Myocyte (in vitro differentiated cells): Measurements from ENCODE around the gene IL4R. TPM values are rescaled to one million over a fixed set of nuclear protein-coding genes. Genes with fewer than 3 reads are reported as not detected.

Experiments
- DNase-seq: peaks from one replicate; pipeline ENCODE4 v3.0.0-alpha.2; 2012; ENCODE audit warnings: low read depth
- total RNA-seq: library from RNA; depleted of rRNA; stranded (reverse); fragments of >200 nt; gene quantifications from 2 replicates; pipeline ENCODE4 v1.2.3, GENCODE V29; 2014

IL4R gene
- total RNA-seq, 1 donor from 2014 or later: 9.4 TPM

GRCh38 chr16:27314161-27314723 lies 468 bp downstream of the IL4R start:
- DNase-seq: peak; percentile 62

DNA sequence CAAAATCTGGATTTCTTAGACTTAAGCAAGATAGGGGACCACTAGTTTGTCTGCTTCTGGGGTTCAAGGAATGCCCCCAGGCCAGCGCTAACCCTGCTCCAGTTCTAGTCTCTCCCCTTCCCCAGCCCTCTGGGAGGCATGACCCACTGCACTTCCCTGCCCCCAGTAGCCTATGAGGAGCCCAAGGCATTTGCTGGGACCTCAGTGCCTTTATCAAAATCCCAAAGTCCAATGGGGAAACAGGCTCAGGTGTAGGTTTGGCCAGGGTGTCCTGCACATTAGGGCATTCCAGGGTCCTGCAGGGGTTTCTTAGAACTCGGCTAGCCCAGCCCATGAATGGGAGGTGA lies 1.2 kb downstream of the IL4R start:
- DNase-seq: no peak

GRCh38 chr16:27315333-27316037 lies 1.7 kb downstream of the IL4R start:
- no peak for DNase-seq

GRCh38 chr16:27316038-27316680 lies 2.4 kb downstream of the IL4R start:
- no peak for DNase-seq

- no peak for DNase-seq
These were observed 3.5 kb downstream of the IL4R start for GRCh38 chr16:27317320-27317719.

DNA sequence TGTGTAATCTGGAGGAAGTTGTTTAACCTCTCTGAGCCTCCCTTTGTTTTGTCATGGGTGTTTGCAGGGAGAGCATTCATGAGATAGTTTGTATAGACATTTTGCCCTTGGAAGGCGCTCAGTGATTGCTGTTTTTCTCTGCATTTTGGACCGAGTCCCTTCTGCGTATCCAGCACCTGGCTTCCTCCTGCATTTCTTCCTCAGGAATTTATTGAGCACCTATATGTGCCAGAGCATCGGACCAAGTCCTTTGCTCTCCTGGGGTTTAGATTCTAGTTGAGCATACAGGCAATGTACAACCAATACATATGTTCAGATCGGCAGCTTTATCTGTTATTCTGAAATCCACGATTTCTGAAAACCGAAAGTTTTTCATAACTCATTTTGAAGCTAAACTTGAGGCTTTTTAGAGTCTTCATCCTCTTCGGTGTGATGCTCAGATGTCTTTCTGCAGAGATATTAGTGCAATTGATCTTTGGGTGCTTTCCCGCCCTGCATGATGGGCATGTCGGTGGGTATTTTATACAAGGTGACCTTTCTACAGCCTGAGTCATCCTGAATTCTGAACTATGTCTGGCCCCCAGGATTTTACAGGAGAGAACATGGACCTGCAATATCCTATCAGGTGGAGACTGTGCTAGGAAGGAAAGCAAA lies 4.1 kb downstream of the IL4R start:
- DNase-seq: no peak

DNA sequence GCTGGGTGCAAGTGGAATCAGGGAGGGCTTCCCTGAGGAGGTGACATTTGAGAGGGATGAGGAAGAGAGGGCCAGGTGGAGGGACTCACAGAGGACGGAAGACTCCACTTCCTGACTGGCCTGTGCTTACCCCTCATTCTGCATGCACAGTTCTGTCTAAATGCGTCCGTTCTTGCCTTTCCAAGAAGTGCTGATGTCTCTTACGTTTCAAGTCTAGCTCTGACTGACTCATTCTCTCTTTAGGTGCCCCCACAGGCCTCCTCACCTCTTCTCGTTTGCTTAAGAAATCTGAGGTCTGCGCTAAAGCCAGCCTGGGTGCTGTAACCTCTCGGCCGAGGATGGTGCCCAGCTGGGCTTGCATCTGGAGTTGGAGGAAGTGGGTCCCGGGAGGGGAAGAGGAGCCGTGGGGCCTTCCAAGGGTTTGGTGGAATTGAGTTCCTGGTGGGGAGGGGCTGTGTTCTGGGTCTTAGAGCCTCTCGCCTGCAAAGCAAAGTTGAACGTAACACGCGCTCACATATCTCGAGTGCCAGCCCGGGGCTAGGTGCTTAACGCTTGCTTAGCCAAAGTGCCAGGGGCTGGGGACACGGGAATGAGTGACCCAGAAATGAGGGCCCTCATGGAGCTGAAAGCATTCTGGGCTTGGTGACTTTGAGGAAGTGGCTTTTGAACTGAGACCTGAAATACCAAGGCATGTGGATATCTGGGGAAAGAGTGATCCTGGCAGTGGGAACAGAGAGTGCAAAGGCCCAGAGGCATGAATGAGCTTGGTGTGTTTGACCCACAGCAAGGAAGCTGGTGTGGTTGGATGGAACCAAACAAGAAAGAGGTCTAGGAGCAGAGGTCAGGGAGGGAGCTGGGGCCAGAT lies 4.8 kb downstream of the IL4R start:
- DNase-seq: no peak

- DNase-seq: no peak
These were observed 5.6 kb downstream of the IL4R start for GRCh38 chr16:27319257-27319965.

DNA sequence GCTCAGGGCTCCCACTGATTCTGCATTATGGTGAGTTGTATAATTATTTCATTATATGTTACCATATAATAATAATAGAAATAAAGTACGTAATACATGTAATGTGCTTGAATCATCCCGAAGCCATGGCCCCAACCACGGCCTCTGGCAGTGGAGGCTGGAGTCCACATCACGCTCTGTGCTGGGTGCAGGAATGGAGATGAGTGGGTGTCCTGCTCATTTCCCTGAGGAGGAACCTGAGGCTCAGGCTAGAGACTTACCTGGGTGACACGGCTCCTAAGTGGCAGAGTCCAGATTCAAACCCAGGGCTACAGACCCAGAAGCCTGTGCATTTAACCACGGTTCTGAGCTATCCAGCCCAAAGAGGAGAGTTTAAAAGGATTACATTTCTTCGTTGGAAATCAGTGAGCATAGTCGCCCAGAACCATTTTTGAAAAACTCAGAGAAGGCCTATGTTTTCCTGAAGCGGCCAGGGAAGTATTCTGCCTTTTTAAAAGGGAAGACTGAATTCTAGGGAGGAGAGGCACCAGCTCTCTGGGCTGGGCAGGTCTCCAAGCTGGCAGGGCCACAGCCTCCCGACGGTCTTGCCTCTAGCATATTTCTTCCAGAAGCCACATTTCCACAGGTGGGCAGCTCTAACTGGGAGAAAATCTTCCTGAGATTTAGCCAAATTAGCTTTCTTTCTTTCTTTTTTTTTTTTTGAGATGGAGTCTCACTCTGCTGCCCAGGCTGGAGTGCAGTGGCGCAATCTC lies 6.7 kb downstream of the IL4R start:
- no peak for DNase-seq

GRCh38 chr16:27321013-27321915 lies 7.5 kb downstream of the IL4R start:
- DNase-seq: no peak

- no peak for DNase-seq
These were observed 9.3 kb downstream of the IL4R start for GRCh38 chr16:27322858-27323780.

GRCh38 chr16:27323781-27324561 lies 10.2 kb downstream of the IL4R start:
- DNase-seq: no peak

DNA sequence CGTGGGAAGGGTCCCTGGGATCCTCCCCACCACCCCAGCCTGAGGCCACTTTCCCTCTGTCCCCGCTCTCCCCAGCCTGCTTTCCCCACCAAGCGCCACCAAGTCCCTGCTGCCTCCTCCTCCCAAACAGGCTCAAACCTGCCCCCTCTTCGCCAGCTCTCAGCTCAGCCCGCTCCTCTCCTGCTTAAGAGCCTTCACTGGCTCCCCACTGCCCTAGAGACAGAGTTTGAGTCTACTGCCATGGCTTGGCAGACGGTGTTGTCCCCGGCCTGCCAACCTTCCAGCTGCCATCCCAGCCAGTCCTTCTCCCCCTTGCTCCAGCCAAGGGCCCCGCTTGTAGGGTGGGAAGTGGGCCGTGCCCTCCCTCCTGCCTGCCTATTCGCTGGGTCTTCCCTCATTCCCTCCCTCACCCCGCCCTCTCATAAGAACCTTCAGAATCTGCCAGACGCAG lies 11.1 kb downstream of the IL4R start:
- DNase-seq: no peak

DNA sequence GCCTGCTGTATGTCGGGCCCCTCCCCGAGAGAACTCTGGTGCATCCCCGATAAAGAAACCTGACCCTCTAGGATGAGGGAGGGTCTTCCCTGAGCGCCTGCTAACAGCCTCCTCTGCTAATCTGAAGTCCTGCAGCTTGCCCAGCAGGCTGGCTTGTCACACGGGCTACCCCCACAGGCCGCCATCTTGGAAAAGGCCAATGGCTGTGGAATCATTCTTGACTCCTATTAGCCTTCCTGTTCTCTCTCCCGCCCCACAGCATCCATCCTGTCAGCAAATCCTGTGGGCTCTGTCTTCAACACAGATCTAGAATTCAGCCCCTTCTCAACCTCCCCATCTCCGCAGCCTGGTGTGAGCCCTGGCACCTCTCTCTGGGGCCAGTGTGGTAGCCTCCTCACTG lies 12.0 kb downstream of the IL4R start:
- no peak for DNase-seq

- DNase-seq: no peak
These were observed 12.5 kb downstream of the IL4R start for GRCh38 chr16:27326251-27326650.

- DNase-seq: peak; percentile 85
These were observed 13.2 kb downstream of the IL4R start for GRCh38 chr16:27326738-27327585.
